ENCODE results near the gene ZNF644. TPM values are rescaled to one million over a fixed set of nuclear protein-coding genes. Genes with fewer than 3 reads are reported as not detected.
"Not testable (repeated sequence)": the region's sequence is repeated elsewhere in the genome, so short reads cannot be mapped to it uniquely, and the experiment has no call there.

ZNF644 gene
- 27.7 TPM for total RNA-seq
- long read RNA-seq, partial matches to known transcripts: 4 of 11 reads
- long read RNA-seq, other reads (novel, unspliced or antisense): 3 of 11 reads

DNA sequence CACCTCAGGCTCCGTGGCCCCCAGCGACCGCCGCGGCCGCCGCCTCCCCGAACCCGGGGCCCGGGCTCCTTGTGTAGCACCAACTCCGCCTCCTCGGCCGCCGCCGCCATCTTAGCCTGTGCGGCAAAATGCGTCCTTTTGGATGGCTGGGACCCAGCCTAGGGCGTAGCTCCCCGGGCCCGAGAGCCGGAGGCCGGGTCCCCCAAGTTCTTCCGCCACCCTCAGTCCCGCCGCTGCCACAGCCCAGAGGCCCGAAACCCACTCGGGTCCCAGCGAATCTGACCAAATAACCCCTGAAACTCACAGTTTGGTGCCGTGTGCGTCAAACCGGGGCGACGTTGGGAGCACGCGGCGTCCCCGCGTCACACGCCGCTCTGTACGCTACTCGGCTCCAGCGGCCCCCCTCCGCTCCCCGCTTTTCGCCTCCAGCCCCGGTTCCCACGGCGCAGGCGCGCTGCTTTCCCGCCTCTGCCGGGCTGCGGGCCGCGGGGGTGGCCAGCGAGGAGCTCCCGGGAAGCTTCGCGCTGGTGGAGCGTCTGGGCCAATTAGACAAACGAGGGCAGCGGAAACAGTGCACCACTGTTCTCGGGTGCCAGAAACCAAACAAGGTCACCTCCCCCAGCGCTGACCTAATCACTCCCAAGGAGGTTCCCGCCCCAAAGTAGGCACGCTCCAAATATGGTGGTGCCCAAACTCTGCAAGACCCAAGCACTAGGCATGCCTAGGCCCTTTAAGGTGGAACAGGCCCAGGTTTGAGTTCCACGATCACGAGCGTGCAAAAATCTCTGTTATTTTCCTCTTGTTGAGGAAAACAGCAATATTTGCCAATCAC, at the start of gene ZNF644:
ZNF644 (minus strand) TSS at position 350 of the 832 bp plus-strand sequence. CDS start 39,682 bp downstream, outside the sequence.
- peak; percentile 97 for ATAC-seq
- intact Hi-C loops (cut with DNase I): loop anchor here (5.0 kb wide), 1 partner anchor 170 kb away; no protein-coding TSS in a partner anchor
- peak; percentile 94 for DNase-seq (ENCODE audit: missing footprints)

DNA sequence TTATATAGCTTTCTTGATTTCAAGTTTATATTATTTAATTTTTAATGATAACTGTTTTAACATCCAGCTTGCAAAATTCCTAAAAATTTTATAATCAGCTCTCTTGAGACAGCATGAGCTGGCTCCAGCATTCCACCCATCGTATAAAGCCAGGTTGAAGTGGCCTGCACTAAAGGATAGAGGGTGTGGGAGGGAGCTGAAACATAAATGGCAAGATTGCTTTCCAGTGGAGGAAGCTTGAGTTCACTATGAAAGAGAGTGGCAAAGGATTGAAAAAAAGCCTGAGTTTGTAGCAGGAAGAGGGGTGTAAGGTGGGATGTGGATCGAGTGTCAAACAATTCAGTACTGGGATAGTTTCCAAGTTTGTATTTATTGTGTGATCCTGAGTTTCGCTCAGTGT, 48.5 kb upstream of the ZNF644 start:
- intact Hi-C loops (cut with DNase I): no loop called here
- ATAC-seq (no peak), DNase-seq (ENCODE audit: missing footprints) (no peak)

DNA sequence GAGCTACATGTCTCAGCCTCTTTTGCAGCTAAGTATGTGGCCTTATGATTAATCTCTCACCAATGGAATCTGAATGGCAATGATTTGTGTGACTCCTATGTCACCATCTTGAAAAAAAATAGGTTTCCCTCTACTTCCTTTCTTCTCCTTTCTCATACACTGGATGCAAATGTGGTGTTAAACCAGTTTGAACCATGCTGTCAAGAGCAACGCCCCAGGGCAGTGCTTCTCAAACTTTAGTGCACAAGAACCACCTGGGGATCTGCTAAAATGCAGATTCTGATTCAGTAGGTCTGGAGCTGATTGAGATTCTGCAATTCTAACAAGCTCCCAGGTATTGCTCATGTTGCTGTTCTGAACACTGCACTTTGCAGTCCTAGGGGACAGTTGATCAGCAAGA, 44.7 kb upstream of the ZNF644 start:
- DNase-seq (ENCODE audit: missing footprints) (no peak), ATAC-seq (no peak)
- intact Hi-C loops (cut with DNase I): no loop called here

DNA sequence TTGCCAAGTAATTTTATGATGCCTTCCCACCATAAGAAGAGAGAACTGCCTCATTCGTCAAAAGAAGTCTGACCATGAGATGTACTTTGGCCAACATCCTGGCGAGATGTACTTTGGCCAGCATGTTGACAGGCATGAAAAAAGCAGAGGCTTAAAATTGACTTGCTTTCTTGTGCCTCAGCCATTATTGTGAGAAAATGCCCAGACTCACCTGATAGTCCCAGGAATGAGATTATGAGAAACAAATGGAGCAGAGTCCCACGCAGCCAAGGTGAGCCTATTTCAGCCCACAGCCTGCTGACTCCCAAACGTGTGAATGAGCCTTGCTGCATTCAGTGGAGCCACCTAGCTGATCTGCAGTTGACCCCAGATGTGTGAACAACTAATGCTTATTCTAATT, 43.5 kb upstream of the ZNF644 start:
- intact Hi-C loops (cut with DNase I): no loop called here
- no peak for DNase-seq (ENCODE audit: missing footprints)
- ATAC-seq: no peak

DNA sequence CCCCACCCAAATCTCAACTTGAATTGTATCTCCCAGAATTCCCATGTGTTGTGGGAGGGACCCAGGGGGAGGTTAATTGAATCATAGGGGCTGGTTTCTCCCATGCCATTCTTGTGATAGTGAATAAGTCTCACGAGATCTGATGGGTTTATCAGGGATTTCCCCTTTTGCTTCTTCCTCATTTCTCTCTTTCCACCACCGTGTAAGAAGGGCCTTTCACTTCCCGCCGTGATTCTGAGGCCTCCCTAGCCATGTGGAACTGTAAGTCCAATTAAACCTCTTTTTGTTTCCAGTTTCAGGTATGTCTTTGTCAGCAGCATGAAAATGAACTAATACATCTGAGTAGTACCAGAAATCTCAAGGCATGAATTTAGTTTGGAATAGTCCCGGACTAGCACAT, 41.6 kb upstream of the ZNF644 start:
- DNase-seq (ENCODE audit: missing footprints); ATAC-seq; intact Hi-C loops (cut with DNase I): not testable (repeated sequence)

DNA sequence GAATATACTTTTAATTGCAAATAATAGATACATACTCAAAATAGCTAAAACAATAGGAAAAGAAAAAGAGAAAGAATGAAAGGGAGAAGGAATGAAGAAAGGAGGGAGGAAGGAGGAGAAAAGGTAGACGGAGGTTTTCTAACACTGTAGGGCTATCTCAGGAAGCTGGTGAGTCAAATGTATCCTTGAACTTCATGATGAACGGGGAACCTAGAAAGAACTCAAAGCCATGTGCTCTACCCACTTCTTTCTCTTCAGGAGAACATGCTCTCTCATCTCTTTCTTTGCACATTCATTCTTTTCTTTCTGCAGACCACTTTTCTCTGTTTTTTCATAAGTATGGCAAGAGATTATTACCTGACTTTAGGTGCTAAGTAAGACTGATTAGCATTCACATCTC, 37.3 kb upstream of the ZNF644 start:
- ATAC-seq: no peak
- intact Hi-C loops (cut with DNase I): no loop called here
- DNase-seq (ENCODE audit: missing footprints): no peak

DNA sequence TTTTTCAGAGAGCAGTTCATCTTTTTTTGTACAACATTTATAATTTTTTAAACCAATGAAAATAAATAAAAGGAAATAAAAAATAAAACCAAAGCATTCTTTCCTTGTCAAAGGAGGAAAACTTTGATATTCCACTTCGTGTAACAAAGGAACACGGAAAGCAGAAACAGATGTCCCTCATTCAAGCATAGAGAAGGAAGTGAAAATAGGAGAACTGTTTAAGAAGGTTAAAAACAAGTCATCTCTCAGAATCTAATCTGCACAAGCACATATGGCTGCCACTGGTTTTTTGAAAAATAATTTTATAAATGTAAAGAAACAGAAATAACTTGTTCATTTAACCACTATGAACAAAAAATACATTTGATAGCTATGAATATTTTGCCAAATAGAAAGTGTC, 35.9 kb upstream of the ZNF644 start:
- DNase-seq (ENCODE audit: missing footprints): no peak
- no peak for ATAC-seq
- intact Hi-C loops (cut with DNase I): no loop called here

DNA sequence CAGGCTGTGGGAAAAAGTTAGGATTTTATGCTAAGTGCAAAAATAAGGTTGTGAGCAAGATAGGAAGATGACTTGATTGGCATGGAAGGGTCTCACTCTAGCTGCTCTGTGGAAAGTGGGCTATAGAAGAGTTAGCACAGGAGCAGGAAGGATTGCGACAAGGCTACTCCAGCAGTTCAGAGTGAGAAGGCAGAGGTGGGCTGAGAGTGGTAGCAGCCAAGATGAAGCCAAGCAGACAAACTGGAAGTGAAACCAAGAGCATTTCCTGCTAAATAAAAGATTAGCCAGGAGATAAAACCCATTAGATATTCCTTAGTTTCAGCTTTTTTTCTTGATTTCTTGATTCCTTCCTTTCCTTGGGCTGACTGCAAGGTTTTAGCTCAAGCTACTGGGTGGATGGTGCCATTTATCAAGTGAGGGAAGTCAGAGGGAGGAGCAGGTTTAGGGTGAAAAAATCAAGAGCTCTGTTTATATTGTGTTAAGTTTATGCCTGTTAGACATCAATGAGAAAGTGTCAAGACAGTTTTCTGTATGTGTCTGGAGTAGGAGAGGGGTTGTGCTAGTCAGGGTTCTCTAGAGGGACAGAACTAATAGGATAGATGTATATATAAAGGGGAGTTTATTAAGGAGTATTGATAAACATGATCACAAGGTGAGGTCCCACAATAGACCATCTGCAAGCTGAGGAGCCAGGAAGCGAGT, 33.1 kb upstream of the ZNF644 start:
- intact Hi-C loops (cut with DNase I): no loop called here
- no peak for DNase-seq (ENCODE audit: missing footprints)
- no peak for ATAC-seq

DNA sequence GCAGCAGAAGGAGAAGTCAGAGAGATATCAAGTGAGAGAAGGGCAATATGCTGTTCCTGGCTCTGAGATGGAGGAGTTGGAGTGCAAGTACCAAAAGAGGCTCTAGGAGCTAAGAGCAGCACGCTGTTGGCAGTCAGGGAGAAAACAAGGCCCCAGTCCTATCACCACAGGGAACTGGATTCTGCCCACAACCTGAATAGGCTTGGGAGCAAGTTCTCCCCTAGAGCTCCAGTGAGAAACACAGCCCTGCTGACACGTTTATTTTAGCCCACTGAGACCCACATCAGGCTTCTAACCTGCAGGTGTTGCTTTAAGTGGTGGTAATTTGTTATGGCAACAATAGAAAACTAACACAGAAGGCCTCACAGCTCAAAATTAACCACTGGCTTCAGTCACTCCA, 31.8 kb upstream of the ZNF644 start:
- DNase-seq (ENCODE audit: missing footprints) (no peak), ATAC-seq (no peak)
- intact Hi-C loops (cut with DNase I): no loop called here

DNA sequence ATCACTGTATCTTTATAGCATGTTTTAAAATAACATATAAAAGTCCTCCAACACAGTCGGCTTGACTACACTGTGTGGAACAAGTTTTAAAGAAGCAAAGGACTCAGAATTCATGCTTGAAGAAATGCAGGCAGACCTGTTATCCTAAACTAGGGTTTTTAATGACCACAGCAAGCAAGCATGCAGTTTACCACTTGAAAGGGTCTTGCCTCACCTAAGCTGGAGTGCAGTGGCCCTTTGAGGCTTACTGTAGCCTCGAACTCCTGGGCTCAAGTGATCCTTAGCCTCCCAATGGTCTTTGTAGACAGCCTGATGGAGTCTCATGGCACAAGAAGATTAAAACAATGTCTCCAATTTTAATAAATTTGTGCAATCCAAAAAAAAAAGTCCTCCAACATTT, 27.7 kb upstream of the ZNF644 start:
- intact Hi-C loops (cut with DNase I); ATAC-seq; DNase-seq (ENCODE audit: missing footprints): not testable (repeated sequence)

DNA sequence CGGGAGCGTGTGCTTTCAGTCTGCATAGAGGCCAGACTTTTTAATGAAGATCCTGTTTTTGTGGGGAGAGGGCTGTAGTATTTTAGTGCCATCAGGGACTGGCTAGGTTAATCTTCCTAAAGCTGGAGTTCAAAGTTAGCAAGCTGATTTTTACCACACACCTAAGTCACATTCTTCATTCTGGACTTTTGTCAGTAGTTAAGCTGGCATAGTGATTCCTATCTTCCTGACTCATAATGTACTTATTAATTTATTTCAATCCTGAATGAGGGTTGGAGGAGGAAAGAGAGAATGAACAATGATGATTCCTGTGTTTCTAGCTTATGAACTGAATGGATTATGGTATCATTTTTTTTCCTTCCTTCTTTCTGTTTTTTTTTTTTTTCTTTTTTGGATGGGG, 24.9 kb upstream of the ZNF644 start:
- intact Hi-C loops (cut with DNase I): no loop called here
- no peak for ATAC-seq
- no peak for DNase-seq (ENCODE audit: missing footprints)

DNA sequence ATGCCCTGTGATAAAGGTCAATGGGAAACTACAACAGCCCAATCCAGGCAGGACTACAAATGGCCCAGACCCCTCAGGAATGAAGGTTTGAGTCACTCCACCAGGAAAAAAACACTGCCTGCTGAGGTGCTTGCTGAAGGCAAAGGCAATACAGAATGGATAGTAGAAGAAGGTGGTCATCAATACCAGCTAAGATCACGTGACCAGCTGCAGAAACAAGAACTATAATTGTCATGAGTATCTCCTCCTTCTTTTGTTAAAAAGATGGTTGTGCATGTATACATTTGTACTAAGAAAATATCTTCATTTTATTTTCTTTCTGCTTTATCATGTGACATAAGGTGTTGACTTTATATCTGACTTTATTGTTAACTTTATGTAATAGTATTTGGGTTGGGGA, 23.4 kb upstream of the ZNF644 start:
- ATAC-seq: no peak
- DNase-seq (ENCODE audit: missing footprints): no peak
- intact Hi-C loops (cut with DNase I): no loop called here

DNA sequence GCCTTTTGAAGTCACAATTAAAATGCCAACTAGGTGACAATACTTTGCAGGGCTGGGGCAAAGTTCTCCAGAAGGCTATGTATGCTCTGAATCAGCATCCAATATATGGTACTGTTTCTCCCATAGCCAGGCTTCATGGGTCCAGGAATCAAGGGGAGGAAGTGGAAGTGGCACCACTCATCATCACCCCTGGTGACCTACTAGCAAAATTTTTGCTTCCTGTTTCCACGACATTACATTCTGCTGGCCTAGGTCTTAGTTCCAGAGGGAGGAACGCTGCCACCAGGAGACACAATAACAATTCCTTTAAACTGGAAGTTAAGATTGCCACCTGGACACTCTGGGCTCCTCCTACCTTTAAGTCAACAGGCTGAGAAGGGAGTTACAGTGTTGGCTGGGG, 22.9 kb upstream of the ZNF644 start:
- ATAC-seq; intact Hi-C loops (cut with DNase I); DNase-seq (ENCODE audit: missing footprints): not testable (repeated sequence)

DNA sequence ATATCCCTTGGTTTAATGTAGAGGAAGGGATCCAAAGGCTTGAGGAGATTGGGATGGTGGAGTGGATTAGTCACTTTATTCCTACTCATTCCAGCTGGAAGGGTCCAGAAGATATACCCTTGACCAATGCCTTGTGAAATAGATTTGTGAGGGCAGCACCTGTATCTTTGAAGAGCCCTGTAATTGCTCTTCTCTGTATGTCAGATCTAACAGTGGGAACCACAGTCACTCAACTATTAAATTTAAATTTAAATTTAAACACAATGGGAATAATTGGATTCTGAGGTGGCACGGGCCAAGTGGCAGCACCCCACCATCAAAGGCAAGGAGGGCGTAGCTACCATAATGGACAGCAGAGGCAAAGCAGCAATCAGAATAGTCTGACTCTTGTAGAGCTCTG, 20.5 kb upstream of the ZNF644 start:
- intact Hi-C loops (cut with DNase I); DNase-seq (ENCODE audit: missing footprints); ATAC-seq: not testable (repeated sequence)

DNA sequence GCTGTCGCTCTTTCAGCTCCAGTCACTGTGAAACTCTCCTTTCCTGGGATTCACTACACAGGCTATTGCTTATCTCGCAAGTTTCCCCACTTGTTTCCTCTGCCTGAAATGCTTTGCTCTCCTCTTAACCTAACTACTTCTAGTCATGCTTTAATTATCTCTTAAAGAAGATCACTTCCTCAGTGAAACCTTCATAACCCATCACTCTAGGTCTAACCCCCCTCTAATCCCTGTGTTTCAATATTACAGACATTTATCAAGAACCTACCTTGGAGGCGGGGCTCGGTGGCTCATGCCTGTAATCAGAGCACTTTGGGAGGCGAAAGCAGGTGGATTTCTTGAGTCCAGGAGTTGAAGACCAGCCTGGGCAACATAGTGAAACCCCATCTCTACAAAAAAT, 16.7 kb upstream of the ZNF644 start:
- no peak for DNase-seq (ENCODE audit: missing footprints)
- no peak for ATAC-seq
- intact Hi-C loops (cut with DNase I): no loop called here

DNA sequence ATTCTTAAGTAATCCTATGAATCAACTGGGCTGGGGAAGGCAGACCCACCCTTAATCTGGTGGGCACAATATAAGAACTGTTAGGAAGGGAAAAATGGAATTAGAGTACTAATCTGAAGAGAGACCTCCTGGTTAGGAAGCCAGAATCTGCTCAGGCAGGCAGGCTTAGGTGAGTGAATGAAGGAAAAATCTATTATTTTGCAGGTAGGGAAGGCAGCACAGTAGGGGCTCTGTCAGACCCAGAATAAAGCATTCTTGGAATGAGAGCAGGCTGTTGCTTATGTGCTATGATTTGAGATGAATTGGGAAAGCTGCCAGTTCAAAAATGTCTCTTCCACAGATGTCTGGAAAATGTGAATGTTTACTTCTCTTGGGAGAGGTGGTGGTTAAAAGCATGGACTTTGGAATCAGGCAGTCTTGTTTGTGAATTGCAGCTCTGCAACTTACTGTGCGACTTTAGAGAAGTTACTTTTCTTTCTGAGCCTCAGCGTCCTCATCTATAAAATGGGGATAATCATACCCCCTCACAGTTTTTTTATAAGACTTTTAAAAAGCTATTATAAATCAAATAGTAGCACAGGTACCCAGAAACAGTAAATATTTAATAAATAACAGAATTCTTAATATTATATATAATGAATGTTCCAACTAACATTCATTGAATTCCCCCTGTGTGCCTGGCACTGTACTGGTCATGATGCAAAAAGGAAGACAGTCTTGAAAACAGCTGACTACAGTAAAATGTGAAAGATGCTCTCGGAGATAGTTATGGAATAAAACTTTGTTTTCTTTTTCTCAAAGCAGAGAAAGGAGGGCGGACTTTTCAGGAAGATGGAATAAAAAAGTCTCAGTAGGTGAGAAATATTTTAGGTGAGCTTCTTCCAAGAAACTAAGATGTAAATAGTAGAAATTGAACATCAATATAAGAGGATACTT, 15.3 kb upstream of the ZNF644 start:
- DNase-seq (ENCODE audit: missing footprints): no peak
- ATAC-seq: no peak
- intact Hi-C loops (cut with DNase I): no loop called here

DNA sequence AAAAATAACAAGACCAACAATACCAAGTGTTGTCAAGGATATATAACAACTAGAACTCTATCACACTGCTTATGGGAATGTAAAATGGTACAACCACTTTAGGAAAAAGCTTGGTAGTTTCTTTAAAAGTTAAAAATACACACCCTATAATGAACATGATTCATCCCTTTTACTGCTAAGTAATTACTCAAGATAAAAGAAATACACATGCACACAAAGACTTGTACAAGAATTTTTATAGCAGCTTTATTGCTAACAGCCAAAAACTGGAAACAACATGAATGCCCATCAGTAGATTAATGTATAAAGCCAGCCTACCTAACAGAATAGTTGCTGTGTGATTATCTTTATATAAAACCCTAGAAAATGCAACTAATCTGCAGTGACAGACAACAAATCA, 10.5 kb upstream of the ZNF644 start:
- ATAC-seq: no peak
- intact Hi-C loops (cut with DNase I): no loop called here
- DNase-seq (ENCODE audit: missing footprints): no peak

DNA sequence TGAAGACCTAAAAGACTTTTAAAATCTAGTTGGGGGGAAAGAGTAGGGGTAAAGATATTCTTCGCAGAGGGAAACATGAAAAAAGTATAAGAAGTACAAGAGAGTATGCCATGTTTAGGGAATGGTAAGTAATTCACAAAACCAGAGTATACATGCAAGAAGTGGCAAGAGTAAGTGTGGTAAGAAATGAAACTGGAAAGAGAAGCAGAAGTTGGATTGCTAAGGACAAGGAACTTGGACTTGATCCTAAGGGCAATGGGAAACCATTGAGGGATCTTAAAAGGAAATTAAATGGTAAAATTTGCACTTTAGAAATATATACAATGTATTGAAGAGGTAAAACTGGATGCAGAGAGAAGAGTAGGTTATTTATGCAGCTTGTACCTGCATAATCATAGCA, 9.2 kb upstream of the ZNF644 start:
- ATAC-seq (no peak), DNase-seq (ENCODE audit: missing footprints) (no peak)
- intact Hi-C loops (cut with DNase I): no loop called here

DNA sequence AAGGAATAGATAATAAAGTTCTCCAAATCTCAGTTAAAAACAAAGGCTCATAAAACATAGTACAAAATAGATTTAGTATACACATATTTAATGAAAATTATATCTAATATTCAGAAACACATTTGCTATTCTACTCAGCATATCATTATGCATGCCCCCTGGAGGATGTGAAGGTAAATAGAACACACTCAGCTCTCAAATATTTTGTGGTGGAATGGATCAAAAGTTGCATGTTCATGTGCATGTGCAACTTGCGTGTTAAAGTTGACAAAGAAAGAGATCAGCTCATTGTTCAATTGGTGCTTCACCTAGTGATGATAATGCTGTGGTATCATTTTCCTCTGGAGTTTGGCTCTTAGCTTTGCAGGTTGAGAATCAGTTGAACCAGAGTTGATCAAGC, 4.9 kb upstream of the ZNF644 start:
- DNase-seq (ENCODE audit: missing footprints) (no peak), ATAC-seq (no peak)
- intact Hi-C loops (cut with DNase I): no loop called here
